HG03354 (cell line): ENCODE data around the gene RSPH4A.
"Not testable (repeated sequence)": the region's sequence is repeated elsewhere in the genome, so short reads cannot be mapped to it uniquely, and the experiment has no call there.

Experiments
- ATAC-seq: cut with Tn5 transposase; IDR thresholded peaks from one replicate; pipeline ENCODE4 v1.9.1; 2021; ENCODE audit warnings: mild to moderate bottlenecking; ENCODE audit not compliant: unreplicated experiment, poor library complexity, severe bottlenecking

RSPH4A gene

GRCh38 chr6:116624036-116624805 is 7.9 kb downstream of the RSPH4A start:
- no peak for ATAC-seq

- no peak for ATAC-seq
Measured at GRCh38 chr6:116625872-116626271, 9.6 kb downstream of the RSPH4A start.

GRCh38 chr6:116629563-116629981 is 13.3 kb downstream of the RSPH4A start:
- ATAC-seq, result no peak

- peak; percentile 95 for ATAC-seq
Measured at GRCh38 chr6:116631379-116631990, 15.2 kb downstream of the RSPH4A start.

GRCh38 chr6:116633685-116634084 is 17.4 kb downstream of the RSPH4A start:
- peak; percentile 35 for ATAC-seq

- ATAC-seq, result no peak
Measured at GRCh38 chr6:116648156-116648555, 31.9 kb downstream of the RSPH4A start.

GRCh38 chr6:116649129-116649528 is 32.9 kb downstream of the RSPH4A start:
- no peak for ATAC-seq

GRCh38 chr6:116651916-116652315 is 35.6 kb downstream of the RSPH4A start:
- ATAC-seq, result no peak

GRCh38 chr6:116661594-116661993 is 45.3 kb downstream of the RSPH4A start:
- no peak for ATAC-seq

GRCh38 chr6:116662202-116662601 is 45.9 kb downstream of the RSPH4A start:
- ATAC-seq, result no peak

- ATAC-seq, result no peak
Measured at GRCh38 chr6:116663308-116663707, 47.0 kb downstream of the RSPH4A start.

- not testable (repeated sequence) for ATAC-seq
Measured at GRCh38 chr6:116664169-116664568, 47.9 kb downstream of the RSPH4A start.

GRCh38 chr6:116665464-116665863 is 49.2 kb downstream of the RSPH4A start:
- ATAC-seq, result no peak

GRCh38 chr6:116666869-116667268 is 50.6 kb downstream of the RSPH4A start:
- no peak for ATAC-seq

- peak; percentile 34 for ATAC-seq
Measured at GRCh38 chr6:116667623-116668022, 51.3 kb downstream of the RSPH4A start.

- no peak for ATAC-seq
Measured at GRCh38 chr6:116672306-116672705, 56.0 kb downstream of the RSPH4A start.

GRCh38 chr6:116676021-116676420 is 59.7 kb downstream of the RSPH4A start:
- ATAC-seq, result no peak

- ATAC-seq, result peak; percentile 96
Measured at GRCh38 chr6:116680880-116681672, 64.8 kb downstream of the RSPH4A start, which contains the start of gene KPNA5. KPNA5 (plus strand) TSS chr6:116681211; CDS start chr6:116681335, 124 bp downstream.

GRCh38 chr6:116682334-116682712 is 66.0 kb downstream of the RSPH4A start:
- peak; percentile 37 for ATAC-seq
